Choroid plexus epithelial cell (primary cell): Measurements from ENCODE around the gene GASK1A.
"Not testable (repeated sequence)": the region's sequence is repeated elsewhere in the genome, so short reads cannot be mapped to it uniquely, and the experiment has no call there.

Experiments
- DNase-seq: peaks from one replicate; pipeline ENCODE4 v3.0.0-alpha.2; 2010; ENCODE audit warnings: low read depth
- H3K4me3 ChIP-seq: 2 replicates; pipeline ENCODE4 v1.5.1; 2011; ENCODE audit warnings: low read depth, mild to moderate bottlenecking, control low read depth, low read length, moderate library complexity
- CTCF ChIP-seq: conservative IDR thresholded peaks from 2 replicates; pipeline ENCODE4 v1.5.1; 2011; ENCODE audit warnings: low read depth, mild to moderate bottlenecking, control low read depth, inconsistent platforms, low read length, moderate library complexity

GASK1A gene

DNA sequence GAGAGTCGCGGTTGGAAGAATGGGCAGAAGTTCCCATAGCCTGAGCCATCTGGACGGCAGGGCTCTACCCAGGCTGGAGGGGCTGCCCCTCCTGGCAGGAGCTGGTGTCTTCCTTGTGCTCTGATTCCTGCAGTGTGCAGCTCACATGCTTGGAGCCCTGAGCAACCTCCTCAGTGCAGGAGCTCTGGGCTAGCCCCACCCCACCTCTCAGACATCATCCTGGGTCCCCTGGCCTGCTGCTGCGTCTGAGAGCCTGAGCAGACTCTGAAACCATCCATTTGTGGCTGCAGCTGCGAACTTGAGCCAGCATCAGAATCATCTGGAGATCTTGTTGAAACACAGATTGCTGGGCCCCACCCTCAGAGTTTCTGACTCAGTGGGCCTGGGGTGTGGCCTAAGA is 84.0 kb downstream of the GASK1A start:
- H3K4me3 ChIP-seq: no peak overlapping the region
- TF ChIP-seq CTCF: no peak
- no peak for DNase-seq

GRCh38 chr3:43070670-43071069 is 91.6 kb downstream of the GASK1A start:
- not testable (repeated sequence) for H3K4me3 ChIP-seq, DNase-seq

GRCh38 chr3:43071313-43071893 is 92.3 kb downstream of the GASK1A start:
- TF ChIP-seq CTCF: peak; percentile 61
- peak; percentile 7 for DNase-seq
- no peak overlapping the region for H3K4me3 ChIP-seq

DNA sequence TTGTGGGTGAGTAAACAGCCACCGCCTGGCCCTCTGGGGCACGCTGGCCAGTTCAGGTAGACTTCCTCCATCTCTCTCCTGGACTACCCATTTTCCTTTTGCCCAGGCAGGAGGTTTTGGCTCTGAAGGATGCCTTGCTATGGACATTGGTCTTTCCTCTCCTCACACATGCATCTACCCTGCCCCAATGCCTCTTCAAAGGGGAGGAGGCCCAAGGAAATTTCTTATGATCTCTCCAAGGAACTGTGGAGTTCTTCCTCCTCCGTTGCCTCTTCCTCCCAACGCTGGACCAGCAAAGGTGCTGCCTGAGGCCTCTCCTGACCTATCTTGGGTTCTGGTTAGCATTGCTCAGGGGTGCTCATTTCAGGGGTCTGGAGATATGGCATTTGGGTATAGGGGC is 93.2 kb downstream of the GASK1A start:
- no peak for DNase-seq
- TF ChIP-seq CTCF: no peak
- no peak overlapping the region for H3K4me3 ChIP-seq

GRCh38 chr3:43073116-43073835 is 94.2 kb downstream of the GASK1A start:
- TF ChIP-seq CTCF: no peak
- no peak for DNase-seq
- no peak overlapping the region for H3K4me3 ChIP-seq

- H3K4me3 ChIP-seq: no peak overlapping the region
- TF ChIP-seq CTCF: no peak
- no peak for DNase-seq
Observed at GRCh38 chr3:43073836-43074220, 94.7 kb downstream of the GASK1A start.

- TF ChIP-seq CTCF: no peak
Observed at GRCh38 chr3:43074482-43074881, 95.4 kb downstream of the GASK1A start.

More at GRCh38 chr3:43074482-43074881, 95.4 kb downstream of the GASK1A start:
- H3K4me3 ChIP-seq: no peak overlapping the region
- no peak for DNase-seq
